Measurements from ENCODE around the gene RAD51B.

- no peak for TF ChIP-seq POLR2A (IDR thresholded peaks at IDR 0.05; ENCODE audit: low read depth, low read length)
- no peak for TF ChIP-seq POLR2AphosphoS5 (IDR thresholded peaks at IDR 0.05; ENCODE audit: low read depth, low read length)
- no peak for TF ChIP-seq POU2F2 (IDR thresholded peaks at IDR 0.05; ENCODE audit: low read depth, low read length)
- no peak for TF ChIP-seq TAF1 (IDR thresholded peaks at IDR 0.05; ENCODE audit: low read depth, low read length)
- no peak for TF ChIP-seq PAX5 (IDR thresholded peaks at IDR 0.05; ENCODE audit: insufficient read depth, low read length, severe bottlenecking)
Measured at GRCh38 chr14:68559949-68560348, 740.4 kb downstream of the RAD51B start.

Measured in GM12891 (cell line).